ENCODE measurements around the gene LYPD1. TPM values are rescaled to one million over a fixed set of nuclear protein-coding genes. Genes with fewer than 3 reads are reported as not detected.

Gene LYPD1
- total and polyA plus RNA-seq, 2 donors: 5.1 to 14.2 TPM

DNA sequence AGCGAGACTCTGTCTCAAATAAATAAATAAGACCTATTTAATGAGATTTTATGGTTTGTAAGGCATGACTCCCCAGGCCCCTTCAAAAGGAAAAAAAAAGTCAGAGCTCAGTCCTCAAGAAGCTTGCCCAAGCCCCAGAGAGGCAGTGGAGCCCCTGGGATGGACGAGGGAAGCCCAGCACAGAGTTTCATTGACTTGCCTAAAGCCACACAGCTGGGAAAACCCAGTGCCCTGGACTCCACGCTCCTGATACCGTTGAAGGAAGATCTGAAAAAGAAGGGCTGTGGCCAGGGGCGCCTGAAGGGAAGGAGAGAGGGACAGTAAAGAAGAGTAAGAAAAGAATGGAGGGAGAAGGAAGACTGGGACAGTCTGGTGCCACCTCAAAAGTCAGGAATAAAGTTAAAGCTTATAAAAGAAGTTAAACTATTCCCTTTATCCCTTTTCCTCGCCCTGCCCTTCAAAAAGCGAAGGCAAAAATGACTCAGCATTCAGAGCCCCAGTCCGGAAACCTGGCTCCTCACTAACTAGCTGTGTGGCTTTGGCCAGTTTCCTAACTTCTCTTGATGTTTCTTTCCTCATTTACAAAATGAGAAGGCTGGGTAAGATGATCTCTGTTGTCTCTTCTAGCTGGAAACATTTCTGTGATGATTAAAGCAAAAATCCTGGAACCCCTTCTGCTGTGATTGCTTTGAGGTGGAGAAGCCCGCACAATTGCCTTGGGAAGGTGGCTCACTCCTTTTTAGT is 46.7 kb downstream of the LYPD1 start:
- 78% methylated on average over 9 of the region's 9 CpGs for WGBS
- Histone ChIP-seq H3K9me3 (ENCODE audit: control insufficient read depth in 2 of 2, insufficient read depth in 1 of 2, low read length in 1 of 2) (no peaks in the 10 kb centered on the region), H3K27ac (ENCODE audit: low read depth in 1 of 2, low read length in 1 of 2) (no peak overlapping the region), H3K36me3 (ENCODE audit: control insufficient read depth in 2 of 2, insufficient read depth in 2 of 2, low read length in 1 of 2) (no peaks in the 10 kb centered on the region), H3K27me3 (ENCODE audit: control insufficient read depth in 2 of 2, insufficient read depth in 1 of 2, low read length in 1 of 2) (no peaks in the 10 kb centered on the region), H3K4me1 (ENCODE audit: control insufficient read depth in 2 of 2, insufficient read depth in 2 of 2, low read length in 2 of 2) (no peaks in the 10 kb centered on the region), H3K4me3 (ENCODE audit: low read length in 2 of 2) (no peak overlapping the region)
- DNase-seq (ENCODE audit: low read depth in 6 of 9, low spot score in 9 of 9): peak in 1 of 9 donors; percentile 5

DNA sequence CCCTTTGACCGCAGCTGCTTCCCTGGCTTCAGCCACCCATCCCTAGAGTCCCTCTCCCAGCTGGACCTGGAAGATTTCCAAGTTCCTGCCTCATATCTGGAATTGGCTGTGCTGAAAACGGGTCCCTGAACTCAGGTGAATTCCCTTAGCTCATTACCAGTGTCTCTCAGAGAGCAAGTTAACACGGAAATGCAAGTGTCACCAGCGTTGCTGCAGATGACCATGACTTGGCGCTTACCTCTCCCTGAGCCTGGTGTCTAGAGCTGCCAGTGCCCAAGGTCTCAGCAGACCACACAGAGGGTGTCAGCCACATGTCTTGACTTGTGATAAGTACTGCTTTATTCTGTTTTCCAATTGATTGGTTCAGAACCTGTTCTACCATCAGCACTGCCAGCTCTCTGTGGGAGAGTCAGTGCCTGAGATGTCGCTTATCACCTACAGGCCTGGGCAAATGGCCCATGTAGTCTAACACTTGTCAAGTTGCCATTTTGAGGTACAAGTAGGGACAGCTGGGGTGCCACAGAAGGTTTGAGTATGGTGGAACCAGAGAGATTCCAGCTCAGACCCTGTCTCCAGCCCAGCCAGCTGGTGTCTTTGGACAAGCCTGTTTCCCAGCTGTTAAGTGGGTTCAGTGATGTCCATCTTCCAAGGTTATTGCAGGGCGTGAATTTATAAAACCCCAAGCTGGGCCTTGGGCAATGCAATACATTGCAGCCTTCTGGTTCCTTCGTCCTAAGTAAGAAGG is 48.7 kb downstream of the LYPD1 start:
- H3K4me1 ChIP-seq (ENCODE audit: control insufficient read depth in 2 of 2, insufficient read depth in 2 of 2, low read length in 2 of 2): no peaks in the 10 kb centered on the region
- DNase-seq (ENCODE audit: low read depth in 6 of 9, low spot score in 9 of 9): no peak
- H3K4me3 ChIP-seq (ENCODE audit: low read length in 2 of 2): no peak overlapping the region
- no peaks in the 10 kb centered on the region for H3K9me3 ChIP-seq (ENCODE audit: control insufficient read depth in 2 of 2, insufficient read depth in 1 of 2, low read length in 1 of 2)
- 85% methylated on average over 8 of the region's 8 CpGs for WGBS
- no peaks in the 10 kb centered on the region for H3K36me3 ChIP-seq (ENCODE audit: control insufficient read depth in 2 of 2, insufficient read depth in 2 of 2, low read length in 1 of 2)
- no peaks in the 10 kb centered on the region for H3K27me3 ChIP-seq (ENCODE audit: control insufficient read depth in 2 of 2, insufficient read depth in 1 of 2, low read length in 1 of 2)
- no peak overlapping the region for H3K27ac ChIP-seq (ENCODE audit: low read depth in 1 of 2, low read length in 1 of 2)

DNA sequence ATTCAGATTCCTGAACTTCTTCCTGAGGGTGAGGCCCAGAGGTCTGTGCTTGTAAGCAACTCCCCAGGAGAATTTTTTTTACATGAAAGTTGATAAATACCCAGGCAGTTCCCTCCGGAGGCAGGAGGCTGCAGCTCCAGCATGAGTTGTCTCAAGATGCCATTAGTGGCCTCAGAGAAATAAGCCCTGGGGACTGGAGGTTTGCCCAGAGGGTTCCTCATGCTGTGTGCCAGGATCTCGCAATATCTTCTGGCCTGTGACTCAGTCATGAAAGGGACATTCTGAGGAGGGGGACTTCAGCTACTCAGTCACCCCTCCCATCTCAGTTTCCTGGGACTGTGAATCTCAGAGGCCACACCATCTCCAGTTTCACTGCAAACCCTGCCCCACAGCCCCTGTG is 49.9 kb downstream of the LYPD1 start:
- no peaks in the 10 kb centered on the region for H3K36me3 ChIP-seq (ENCODE audit: control insufficient read depth in 2 of 2, insufficient read depth in 2 of 2, low read length in 1 of 2)
- no peak overlapping the region for H3K4me3 ChIP-seq (ENCODE audit: low read length in 2 of 2)
- 90% methylated on average over 2 of the region's 2 CpGs for WGBS
- no peaks in the 10 kb centered on the region for H3K9me3 ChIP-seq (ENCODE audit: control insufficient read depth in 2 of 2, insufficient read depth in 1 of 2, low read length in 1 of 2)
- H3K4me1 ChIP-seq (ENCODE audit: control insufficient read depth in 2 of 2, insufficient read depth in 2 of 2, low read length in 2 of 2): no peaks in the 10 kb centered on the region
- DNase-seq (ENCODE audit: low read depth in 6 of 9, low spot score in 9 of 9): no peak
- H3K27ac ChIP-seq (ENCODE audit: low read depth in 1 of 2, low read length in 1 of 2): no peak overlapping the region
- no peaks in the 10 kb centered on the region for H3K27me3 ChIP-seq (ENCODE audit: control insufficient read depth in 2 of 2, insufficient read depth in 1 of 2, low read length in 1 of 2)

DNA sequence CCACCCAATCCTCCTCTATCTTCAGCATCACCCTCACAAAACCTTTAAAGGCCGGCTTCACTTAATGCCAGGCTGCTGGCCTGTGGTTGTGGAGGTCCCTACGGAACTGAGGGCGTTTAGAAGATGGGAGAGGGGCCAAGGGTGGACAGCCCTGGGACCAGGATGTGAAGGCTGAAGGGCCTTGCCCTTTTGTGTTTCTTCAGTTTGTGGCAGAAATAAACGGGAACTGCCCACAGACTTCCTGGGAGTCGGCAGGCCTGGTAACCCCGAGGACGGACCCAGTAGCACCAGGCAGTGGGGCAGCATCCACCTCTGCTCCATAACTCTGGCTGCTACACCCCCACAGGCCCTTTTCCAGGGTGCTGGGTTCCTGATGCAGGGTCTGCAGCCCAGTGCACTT is 51.3 kb downstream of the LYPD1 start:
- H3K27ac ChIP-seq (ENCODE audit: low read depth in 1 of 2, low read length in 1 of 2): no peak overlapping the region
- H3K9me3 ChIP-seq (ENCODE audit: control insufficient read depth in 2 of 2, insufficient read depth in 1 of 2, low read length in 1 of 2): no peaks in the 10 kb centered on the region
- H3K4me1 ChIP-seq (ENCODE audit: control insufficient read depth in 2 of 2, insufficient read depth in 2 of 2, low read length in 2 of 2): no peaks in the 10 kb centered on the region
- H3K4me3 ChIP-seq (ENCODE audit: low read length in 2 of 2): no peak overlapping the region
- DNase-seq (ENCODE audit: low read depth in 6 of 9, low spot score in 9 of 9): no peak
- 91% methylated on average over 7 of the region's 7 CpGs for WGBS
- no peaks in the 10 kb centered on the region for H3K27me3 ChIP-seq (ENCODE audit: control insufficient read depth in 2 of 2, insufficient read depth in 1 of 2, low read length in 1 of 2)
- no peaks in the 10 kb centered on the region for H3K36me3 ChIP-seq (ENCODE audit: control insufficient read depth in 2 of 2, insufficient read depth in 2 of 2, low read length in 1 of 2)

DNA sequence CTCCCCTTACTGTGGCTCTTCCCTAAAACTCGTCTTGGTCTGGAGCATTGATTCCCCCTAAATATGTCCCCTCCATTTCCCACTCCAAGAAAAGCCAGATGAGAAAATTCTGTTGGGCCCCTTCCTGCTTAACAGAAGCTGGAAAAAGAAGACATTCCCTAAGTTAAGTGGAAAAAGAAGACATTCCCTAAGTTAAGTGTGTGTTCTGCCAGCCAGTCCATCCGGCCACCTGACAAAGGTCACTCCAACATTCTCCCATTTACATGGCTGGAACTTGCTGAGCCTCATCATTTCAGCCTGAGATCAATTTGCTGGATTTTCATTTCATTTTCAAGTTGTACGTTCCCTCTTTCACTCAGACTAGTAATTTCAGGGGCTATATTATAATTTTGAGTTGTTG is 52.0 kb downstream of the LYPD1 start:
- Histone ChIP-seq H3K27me3 (ENCODE audit: control insufficient read depth in 2 of 2, insufficient read depth in 1 of 2, low read length in 1 of 2) (no peaks in the 10 kb centered on the region), H3K9me3 (ENCODE audit: control insufficient read depth in 2 of 2, insufficient read depth in 1 of 2, low read length in 1 of 2) (no peaks in the 10 kb centered on the region), H3K36me3 (ENCODE audit: control insufficient read depth in 2 of 2, insufficient read depth in 2 of 2, low read length in 1 of 2) (no peaks in the 10 kb centered on the region), H3K4me1 (ENCODE audit: control insufficient read depth in 2 of 2, insufficient read depth in 2 of 2, low read length in 2 of 2) (no peaks in the 10 kb centered on the region), H3K27ac (ENCODE audit: low read depth in 1 of 2, low read length in 1 of 2) (no peak overlapping the region), H3K4me3 (ENCODE audit: low read length in 2 of 2) (no peak overlapping the region)
- WGBS: 90% methylated on average over 3 of the region's 3 CpGs
- no peak for DNase-seq (ENCODE audit: low read depth in 6 of 9, low spot score in 9 of 9)

DNA sequence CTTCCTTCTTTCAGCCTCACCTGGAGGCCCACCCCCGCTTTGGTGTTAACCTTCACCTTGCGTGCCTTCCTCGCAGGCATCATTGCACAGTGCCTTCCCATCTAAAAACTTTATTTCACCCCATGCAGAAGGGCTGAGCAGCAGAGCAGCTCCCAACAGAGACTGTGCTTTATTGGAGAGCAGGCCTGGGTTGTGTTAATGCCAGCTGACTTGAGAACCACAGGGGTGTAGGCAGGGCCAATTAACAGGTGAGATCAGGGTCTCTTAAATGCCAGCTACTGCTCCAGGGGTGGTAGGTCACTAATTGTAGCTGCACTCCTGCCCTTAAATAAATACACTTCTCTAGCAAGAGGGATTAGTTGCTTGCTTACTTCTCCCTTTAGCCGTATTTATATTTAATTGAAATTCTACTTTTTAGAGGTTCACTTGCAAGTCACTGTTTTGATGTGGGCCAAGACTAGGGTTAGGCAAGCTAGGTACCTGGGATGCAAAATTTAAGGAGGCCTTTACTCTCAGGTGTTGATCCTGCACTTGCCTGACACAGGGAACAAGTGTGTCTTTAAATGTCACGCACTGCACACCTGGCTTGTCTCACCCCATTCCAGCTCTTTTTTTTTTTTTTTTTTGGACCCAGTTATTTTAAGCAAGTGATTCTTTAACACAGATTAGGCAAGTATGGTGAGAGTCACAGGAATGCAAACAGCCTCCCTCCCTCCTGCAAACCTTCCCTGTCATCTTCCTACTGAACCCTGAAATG is 54.5 kb downstream of the LYPD1 start:
- no peak overlapping the region for H3K27ac ChIP-seq (ENCODE audit: low read depth in 1 of 2, low read length in 1 of 2)
- no peaks in the 10 kb centered on the region for H3K9me3 ChIP-seq (ENCODE audit: control insufficient read depth in 2 of 2, insufficient read depth in 1 of 2, low read length in 1 of 2)
- DNase-seq (ENCODE audit: low read depth in 6 of 9, low spot score in 9 of 9): no peak
- WGBS: 95% methylated on average over 5 of the region's 5 CpGs
- H3K4me3 ChIP-seq (ENCODE audit: low read length in 2 of 2): no peak overlapping the region
- no peaks in the 10 kb centered on the region for H3K36me3 ChIP-seq (ENCODE audit: control insufficient read depth in 2 of 2, insufficient read depth in 2 of 2, low read length in 1 of 2)
- H3K4me1 ChIP-seq (ENCODE audit: control insufficient read depth in 2 of 2, insufficient read depth in 2 of 2, low read length in 2 of 2): no peaks in the 10 kb centered on the region
- no peaks in the 10 kb centered on the region for H3K27me3 ChIP-seq (ENCODE audit: control insufficient read depth in 2 of 2, insufficient read depth in 1 of 2, low read length in 1 of 2)

DNA sequence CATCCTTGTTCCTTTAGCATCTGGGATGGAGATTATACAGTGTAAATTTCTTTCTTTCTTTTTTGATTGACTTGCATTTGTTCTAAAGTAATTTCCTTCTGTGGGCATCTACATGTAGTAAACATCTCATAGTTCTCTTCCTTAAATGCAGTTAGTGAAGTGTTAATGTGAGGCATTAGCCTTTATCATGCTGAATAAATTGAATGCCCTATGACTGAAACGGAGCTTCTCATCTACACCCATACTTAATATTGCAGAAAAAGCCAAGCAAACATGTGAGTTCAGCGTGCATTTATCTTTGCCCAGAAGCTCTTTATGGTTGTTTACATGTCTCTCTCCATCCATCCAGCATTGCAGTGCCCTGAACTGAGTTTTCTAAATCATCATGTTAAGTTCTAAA is 58.3 kb downstream of the LYPD1 start:
- H3K27me3 ChIP-seq (ENCODE audit: control insufficient read depth in 2 of 2, insufficient read depth in 1 of 2, low read length in 1 of 2): no peaks in the 10 kb centered on the region
- DNase-seq (ENCODE audit: low read depth in 6 of 9, low spot score in 9 of 9): no peak
- no peak overlapping the region for H3K27ac ChIP-seq (ENCODE audit: low read depth in 1 of 2, low read length in 1 of 2)
- no peaks in the 10 kb centered on the region for H3K4me1 ChIP-seq (ENCODE audit: control insufficient read depth in 2 of 2, insufficient read depth in 2 of 2, low read length in 2 of 2)
- WGBS: 77% methylated on average over 2 of the region's 2 CpGs
- no peaks in the 10 kb centered on the region for H3K36me3 ChIP-seq (ENCODE audit: control insufficient read depth in 2 of 2, insufficient read depth in 2 of 2, low read length in 1 of 2)
- no peaks in the 10 kb centered on the region for H3K9me3 ChIP-seq (ENCODE audit: control insufficient read depth in 2 of 2, insufficient read depth in 1 of 2, low read length in 1 of 2)
- no peak overlapping the region for H3K4me3 ChIP-seq (ENCODE audit: low read length in 2 of 2)

DNA sequence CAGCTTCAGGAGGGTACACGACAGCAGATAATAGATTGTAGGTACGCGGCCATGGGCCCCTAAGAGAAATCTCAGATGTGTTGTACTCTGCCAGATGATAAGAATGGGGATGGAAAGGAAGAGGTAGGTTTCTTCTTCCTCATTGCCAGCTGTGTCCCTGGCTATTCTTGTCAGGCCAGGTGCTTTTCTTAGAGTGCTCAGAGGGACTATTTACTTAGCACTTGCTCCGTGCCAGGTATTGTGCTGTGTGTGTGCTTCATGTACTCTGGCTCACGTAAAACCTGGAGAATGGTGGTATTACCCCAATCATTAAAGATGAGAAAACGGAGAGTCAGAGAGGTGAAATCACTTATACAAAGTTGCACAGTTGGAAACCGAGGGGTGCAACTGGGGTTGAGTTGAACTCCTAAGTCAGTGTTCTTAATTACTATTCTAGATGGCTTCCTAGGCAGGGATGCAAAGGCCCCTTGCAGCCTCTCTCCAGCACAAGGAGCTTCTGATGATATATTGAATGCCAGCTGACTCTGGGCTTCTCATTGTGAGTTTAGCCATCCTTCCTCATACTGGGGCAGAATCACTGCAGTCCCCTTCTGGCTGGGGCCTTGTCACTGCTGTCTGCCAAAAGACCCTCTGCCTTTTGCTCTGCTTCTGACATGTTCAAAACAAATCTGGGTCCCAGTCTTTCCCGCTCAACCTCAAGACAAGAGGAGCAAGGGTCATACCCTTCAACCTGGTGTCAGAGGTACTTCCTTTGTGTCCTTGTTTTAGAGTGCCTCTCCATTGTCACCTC is 60.7 kb downstream of the LYPD1 start:
- no peak overlapping the region for H3K27ac ChIP-seq (ENCODE audit: low read depth in 1 of 2, low read length in 1 of 2)
- DNase-seq (ENCODE audit: low read depth in 6 of 9, low spot score in 9 of 9): no peak
- no peaks in the 10 kb centered on the region for H3K4me1 ChIP-seq (ENCODE audit: control insufficient read depth in 2 of 2, insufficient read depth in 2 of 2, low read length in 2 of 2)
- H3K9me3 ChIP-seq (ENCODE audit: control insufficient read depth in 2 of 2, insufficient read depth in 1 of 2, low read length in 1 of 2): no peaks in the 10 kb centered on the region
- WGBS: 94% methylated on average over 8 of the region's 8 CpGs
- no peak overlapping the region for H3K4me3 ChIP-seq (ENCODE audit: low read length in 2 of 2)
- H3K27me3 ChIP-seq (ENCODE audit: control insufficient read depth in 2 of 2, insufficient read depth in 1 of 2, low read length in 1 of 2): no peaks in the 10 kb centered on the region
- no peaks in the 10 kb centered on the region for H3K36me3 ChIP-seq (ENCODE audit: control insufficient read depth in 2 of 2, insufficient read depth in 2 of 2, low read length in 1 of 2)
